Measurements from ENCODE around the gene PLCH2.
A peak's percentile ranks its signal among the peaks of the same experiment; 100 is the strongest.

PLCH2 gene

DNA sequence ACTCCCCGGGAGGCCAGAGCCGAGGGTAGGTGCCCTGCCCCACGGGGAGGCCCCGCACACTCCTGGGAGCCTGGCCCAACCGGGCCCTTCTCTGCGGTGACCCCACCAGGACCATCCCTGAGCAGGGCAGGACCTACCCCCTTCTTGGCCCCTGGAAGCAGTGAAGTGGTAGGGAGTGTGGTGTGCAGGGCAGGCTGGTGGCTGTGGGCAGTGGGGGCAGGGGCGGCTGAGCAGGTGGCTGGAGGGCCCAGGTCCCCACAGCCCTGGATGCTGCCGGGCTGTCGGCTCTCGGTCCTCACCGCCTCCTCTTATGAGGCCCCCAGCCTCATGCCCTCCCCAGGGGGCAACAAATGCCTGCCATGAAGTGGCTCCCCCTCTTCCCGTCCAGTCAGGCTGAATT lies 19.5 kb downstream of the PLCH2 start:
- no peak for DNase-seq (ENCODE audit: low read depth)
- no peak overlapping the region for H3K4me3 ChIP-seq (ENCODE audit: low read depth, low read length)
- TF ChIP-seq CTCF (IDR thresholded peaks at IDR 0.05; ENCODE audit: insufficient read depth, low read depth, low read length, missing control alignments) = no peak

DNA sequence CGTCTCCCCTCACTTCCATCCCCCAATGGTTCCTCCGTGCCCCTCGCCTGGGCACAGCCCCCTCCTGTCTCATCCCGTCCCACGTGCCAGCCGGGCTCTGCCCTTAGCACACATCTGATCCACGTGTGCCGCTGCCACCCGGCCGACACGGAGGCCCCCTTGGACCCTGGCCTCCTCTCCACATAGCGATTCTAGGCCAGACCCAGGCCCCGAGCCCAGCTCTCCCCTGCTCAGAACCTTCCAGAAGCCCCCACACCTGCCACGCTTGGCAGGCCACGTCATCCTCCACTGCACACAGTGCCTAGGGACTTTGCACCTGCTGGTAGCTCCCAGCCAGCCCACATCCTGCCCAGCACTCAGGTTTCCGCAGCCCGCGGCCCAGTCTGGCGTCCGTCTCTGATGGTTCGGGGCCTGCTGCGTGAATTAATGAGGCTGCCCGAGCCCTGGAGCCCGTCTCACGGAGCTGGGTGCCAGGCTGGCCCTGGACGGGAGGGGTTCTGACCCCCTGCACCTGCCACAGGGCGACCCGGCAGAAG lies 20.1 kb downstream of the PLCH2 start:
- H3K4me3 ChIP-seq (ENCODE audit: low read depth, low read length) = no peak overlapping the region
- DNase-seq (ENCODE audit: low read depth) = peak; percentile 59

DNA sequence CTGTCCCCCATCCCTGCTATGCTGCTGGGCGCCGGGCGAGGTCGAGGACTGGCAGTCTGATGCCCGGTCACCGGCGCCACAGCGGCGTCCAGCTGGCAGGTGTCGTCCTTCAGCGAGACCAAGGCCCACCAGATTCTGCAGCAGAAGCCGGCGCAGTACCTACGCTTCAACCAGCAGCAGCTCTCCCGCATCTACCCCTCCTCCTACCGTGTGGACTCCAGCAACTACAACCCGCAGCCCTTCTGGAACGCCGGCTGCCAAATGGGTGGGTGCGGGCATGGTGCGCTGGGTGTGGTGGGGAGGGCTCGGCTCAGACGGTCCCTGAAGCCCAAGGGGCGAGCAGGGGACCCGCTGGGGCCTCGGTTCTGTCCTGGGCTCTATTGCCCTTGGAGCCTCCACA lies 20.7 kb downstream of the PLCH2 start:
- no peak for DNase-seq (ENCODE audit: low read depth)
- no peak for TF ChIP-seq CTCF (IDR thresholded peaks at IDR 0.05; ENCODE audit: insufficient read depth, low read depth, low read length, missing control alignments)
- H3K4me3 ChIP-seq (ENCODE audit: low read depth, low read length) = no peak overlapping the region

More for the DNA sequence above, 20.1 kb downstream of the PLCH2 start:
- no peak for TF ChIP-seq CTCF (IDR thresholded peaks at IDR 0.05; ENCODE audit: insufficient read depth, low read depth, low read length, missing control alignments)

- no peak for TF ChIP-seq CTCF (IDR thresholded peaks at IDR 0.05; ENCODE audit: insufficient read depth, low read depth, low read length, missing control alignments)
- H3K4me3 ChIP-seq (ENCODE audit: low read depth, low read length) = no peak overlapping the region
- no peak for DNase-seq (ENCODE audit: low read depth)
Measured at GRCh38 chr1:2497891-2498290, 21.8 kb downstream of the PLCH2 start.

DNA sequence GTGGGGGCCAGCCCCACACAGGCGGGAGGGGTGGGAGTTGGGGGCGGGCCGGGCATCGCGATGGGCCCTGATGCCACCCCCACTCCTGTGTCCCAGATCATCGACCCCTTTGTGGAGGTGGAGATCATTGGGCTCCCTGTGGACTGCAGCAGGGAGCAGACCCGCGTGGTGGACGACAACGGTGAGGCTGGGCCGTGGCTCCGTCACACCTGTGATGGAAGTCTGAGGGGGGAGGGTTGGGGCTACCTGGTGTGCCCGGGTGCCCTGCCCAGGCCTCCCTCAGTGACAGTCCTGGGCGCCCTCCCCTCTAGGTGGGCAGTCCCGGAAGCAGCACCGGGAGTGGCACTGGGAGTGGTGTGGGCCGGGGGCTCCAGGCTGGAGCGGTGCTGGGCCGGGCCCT lies 22.6 kb downstream of the PLCH2 start:
- no peak for TF ChIP-seq CTCF (IDR thresholded peaks at IDR 0.05; ENCODE audit: insufficient read depth, low read depth, low read length, missing control alignments)
- H3K4me3 ChIP-seq (ENCODE audit: low read depth, low read length) = no peak overlapping the region
- no peak for DNase-seq (ENCODE audit: low read depth)

- TF ChIP-seq CTCF (IDR thresholded peaks at IDR 0.05; ENCODE audit: insufficient read depth, low read depth, low read length, missing control alignments) = no peak
- H3K4me3 ChIP-seq (ENCODE audit: low read depth, low read length) = no peak overlapping the region
- DNase-seq (ENCODE audit: low read depth) = no peak
Measured at GRCh38 chr1:2499260-2499659, 23.2 kb downstream of the PLCH2 start.

GRCh38 chr1:2499986-2500596 lies 24.0 kb downstream of the PLCH2 start:
- no peak for DNase-seq (ENCODE audit: low read depth)
- no peak overlapping the region for H3K4me3 ChIP-seq (ENCODE audit: low read depth, low read length)
- TF ChIP-seq CTCF (IDR thresholded peaks at IDR 0.05; ENCODE audit: insufficient read depth, low read depth, low read length, missing control alignments) = no peak

All from GM12865 (cell line).